ENCODE measurements around the gene RSBN1L.
"Not testable (repeated sequence)": the region's sequence is repeated elsewhere in the genome, so short reads cannot be mapped to it uniquely, and the experiment has no call there.

The RSBN1L gene

DNA sequence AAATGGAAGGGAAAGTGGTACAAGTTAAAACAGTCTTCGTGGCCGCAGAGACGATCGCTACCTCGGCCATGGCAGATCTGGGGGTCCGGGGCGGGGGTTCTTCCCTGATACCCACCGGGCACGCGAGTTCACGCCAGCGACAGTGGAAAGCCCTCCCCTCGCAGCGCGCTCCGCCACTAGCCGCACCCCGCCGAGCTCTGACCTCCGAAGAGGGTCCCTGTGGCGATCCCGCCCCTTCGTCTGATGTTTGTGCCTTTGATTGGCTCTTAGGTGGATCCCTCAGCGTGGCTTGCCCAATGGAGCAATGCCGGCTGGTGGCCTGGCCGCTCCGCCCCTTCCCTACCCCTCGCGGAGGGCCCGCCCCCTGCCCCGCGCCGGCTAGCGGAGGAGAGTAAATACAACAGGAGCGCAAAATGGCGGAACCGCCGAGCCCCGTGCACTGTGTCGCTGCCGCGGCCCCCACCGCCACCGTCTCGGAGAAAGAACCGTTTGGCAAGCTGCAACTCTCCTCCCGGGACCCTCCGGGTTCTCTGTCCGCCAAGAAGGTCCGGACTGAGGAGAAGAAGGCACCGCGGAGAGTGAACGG, at the start of gene RSBN1L:
RSBN1L (plus strand) TSS at position 403 of the 586 bp plus-strand sequence; CDS start at position 414, 11 bp downstream.
- DNase-seq (ENCODE audit: low read depth in 2 of 2) = peak; percentile 96 to 98

GRCh38 chr7:77648742-77649338, 47.4 kb upstream of the RSBN1L start:
- DNase-seq (ENCODE audit: low read depth in 2 of 2) = no peak

DNA sequence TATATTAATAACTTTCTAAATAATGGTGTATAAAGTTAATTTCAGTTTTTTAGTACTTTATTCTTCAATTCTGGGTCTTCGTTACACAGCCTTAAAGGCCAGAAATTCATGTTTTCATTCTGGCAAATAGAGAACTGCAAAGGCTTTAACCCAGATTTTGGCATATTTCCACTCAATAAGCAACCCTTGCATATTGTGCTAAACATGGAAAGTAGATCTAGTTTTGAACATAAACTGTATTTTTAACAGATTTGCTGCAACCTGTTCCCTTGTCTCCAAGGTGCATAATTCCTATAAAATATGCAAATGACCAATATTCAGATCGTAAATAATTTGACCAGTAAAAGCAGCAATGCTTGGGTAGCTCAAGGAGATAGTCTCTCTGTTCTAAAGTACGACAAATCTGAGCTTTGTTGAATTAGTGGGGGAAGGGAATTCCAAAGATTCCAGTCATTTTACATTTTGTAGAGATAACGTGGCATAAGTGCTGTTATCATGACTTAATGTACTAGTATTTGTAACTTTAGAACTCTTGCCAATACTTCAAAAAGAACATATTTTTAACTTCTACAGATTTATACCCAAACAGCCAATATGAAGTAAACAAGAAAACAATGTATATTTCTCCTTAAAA, 46.4 kb upstream of the RSBN1L start:
- no peak for DNase-seq (ENCODE audit: low read depth in 2 of 2)

DNA sequence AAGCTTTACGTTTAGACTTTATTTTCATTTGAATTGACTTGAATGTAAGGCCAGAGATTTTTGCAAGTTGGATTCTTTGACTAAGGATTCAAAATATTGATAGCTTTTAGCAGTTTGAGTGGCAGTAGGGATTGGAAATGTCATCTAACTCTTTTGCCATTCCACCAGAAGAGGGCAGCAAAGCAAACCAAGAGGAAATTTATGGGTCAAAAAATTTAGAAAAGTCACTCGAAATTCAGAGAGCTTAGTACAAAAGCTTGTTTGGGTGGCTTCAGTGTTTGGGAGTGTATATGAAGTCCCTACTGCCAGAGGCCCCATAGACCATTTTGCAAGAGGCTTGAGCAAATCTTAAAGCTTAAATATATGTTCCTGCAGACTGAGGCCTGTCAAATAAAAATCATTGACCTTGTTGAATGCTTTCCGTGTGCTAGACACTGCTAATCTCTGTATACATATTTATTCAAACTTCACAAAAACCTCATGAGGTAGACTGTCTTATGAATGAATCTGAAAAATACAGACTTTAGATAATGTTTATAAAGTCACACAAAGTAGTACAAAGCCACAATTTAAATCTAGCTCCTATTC, 44.6 kb upstream of the RSBN1L start:
- no peak for DNase-seq (ENCODE audit: low read depth in 2 of 2)

DNA sequence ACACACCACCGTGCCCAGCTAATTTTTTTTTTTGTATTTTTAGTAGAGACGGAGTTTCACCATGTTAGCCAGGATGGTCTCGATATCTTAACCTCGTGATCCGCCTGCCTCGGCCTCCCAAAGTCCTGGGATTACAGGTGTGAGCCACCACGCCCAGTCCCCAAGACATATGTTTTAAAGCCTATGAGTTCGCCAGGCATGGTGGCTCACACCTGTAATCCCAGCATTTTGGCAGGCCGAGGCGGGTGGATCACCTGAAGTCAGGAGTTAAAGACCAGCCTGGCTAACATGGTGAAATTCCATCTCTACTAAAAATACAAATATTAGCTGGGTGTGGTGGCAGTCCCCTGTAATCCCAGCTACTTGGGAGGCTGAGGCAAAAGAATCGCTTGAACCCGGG, 43.4 kb upstream of the RSBN1L start:
- DNase-seq (ENCODE audit: low read depth in 2 of 2) = not testable (repeated sequence)

DNA sequence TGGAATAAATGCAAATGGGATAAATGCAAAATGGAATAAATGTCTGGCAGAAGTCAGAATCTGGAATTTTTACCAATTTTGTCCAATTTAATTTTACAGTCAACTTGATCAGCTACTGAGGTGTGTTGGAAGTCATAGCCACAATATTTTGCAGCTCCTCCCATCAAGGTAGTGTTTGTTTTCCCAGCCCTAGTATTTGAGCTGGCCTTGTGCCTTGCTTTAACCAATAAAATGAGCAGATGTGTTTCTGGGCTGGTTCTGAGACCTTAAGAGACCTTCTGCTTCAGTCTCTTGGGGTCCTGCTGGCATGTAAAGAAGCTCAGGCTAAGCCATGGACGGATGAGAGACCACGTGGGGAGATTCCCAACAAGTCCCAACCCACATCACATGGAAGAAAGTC, 42.7 kb upstream of the RSBN1L start:
- DNase-seq (ENCODE audit: low read depth in 2 of 2) = no peak

GRCh38 chr7:77655356-77655755, 40.9 kb upstream of the RSBN1L start:
- no peak for DNase-seq (ENCODE audit: low read depth in 2 of 2)

- DNase-seq (ENCODE audit: low read depth in 2 of 2) = no peak
Observed at GRCh38 chr7:77655836-77656455, 40.3 kb upstream of the RSBN1L start.

- DNase-seq (ENCODE audit: low read depth in 2 of 2) = no peak
Observed at GRCh38 chr7:77657427-77658224, 38.6 kb upstream of the RSBN1L start.

- no peak for DNase-seq (ENCODE audit: low read depth in 2 of 2)
Observed at GRCh38 chr7:77658928-77659327, 37.3 kb upstream of the RSBN1L start.

DNA sequence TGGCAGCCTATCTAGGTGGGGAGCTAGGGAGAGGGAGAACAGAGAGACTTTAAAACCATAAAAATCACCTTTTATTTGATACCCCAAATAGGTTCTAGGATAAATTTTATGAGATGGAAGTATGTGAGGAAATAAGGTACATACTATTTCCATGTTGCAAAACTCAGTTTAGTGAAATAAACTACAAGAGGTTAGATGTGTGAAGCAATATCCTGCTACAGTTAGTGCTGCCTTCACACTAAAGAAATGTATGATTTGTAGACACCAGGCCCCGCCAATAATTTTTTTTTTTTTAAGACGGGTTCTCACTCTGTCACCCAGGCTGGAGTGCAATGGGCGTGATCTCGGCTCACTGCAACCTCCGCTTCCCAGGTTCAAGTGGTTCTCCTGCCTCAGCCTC, 34.4 kb upstream of the RSBN1L start:
- DNase-seq (ENCODE audit: low read depth in 2 of 2) = no peak

DNA sequence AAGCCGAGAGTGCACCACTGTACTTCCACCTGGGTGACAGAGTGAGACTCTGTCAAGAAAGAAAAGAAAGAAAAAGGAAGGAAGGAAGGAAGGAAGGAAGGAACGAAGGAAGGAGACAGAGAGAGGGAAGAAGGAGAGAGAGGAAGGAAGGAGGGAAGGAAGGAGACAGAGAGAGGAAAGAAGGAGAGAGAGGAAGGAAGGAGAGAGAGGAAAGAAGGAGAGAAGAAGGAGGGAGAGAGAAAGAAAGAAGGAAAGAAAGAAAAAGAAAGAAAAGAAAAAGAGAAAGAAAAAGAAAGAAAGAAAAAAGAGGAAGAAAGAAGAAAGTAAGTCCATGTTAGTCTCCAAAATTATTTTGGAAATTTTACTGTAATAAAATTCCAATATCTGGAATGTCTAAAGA, 33.4 kb upstream of the RSBN1L start:
- no peak for DNase-seq (ENCODE audit: low read depth in 2 of 2)

- DNase-seq (ENCODE audit: low read depth in 2 of 2) = no peak
Observed at GRCh38 chr7:77664715-77665114, 31.5 kb upstream of the RSBN1L start.

- no peak for DNase-seq (ENCODE audit: low read depth in 2 of 2)
Observed at GRCh38 chr7:77665161-77665560, 31.1 kb upstream of the RSBN1L start.

GRCh38 chr7:77667459-77668086, 28.7 kb upstream of the RSBN1L start:
- DNase-seq (ENCODE audit: low read depth in 2 of 2) = no peak

DNA sequence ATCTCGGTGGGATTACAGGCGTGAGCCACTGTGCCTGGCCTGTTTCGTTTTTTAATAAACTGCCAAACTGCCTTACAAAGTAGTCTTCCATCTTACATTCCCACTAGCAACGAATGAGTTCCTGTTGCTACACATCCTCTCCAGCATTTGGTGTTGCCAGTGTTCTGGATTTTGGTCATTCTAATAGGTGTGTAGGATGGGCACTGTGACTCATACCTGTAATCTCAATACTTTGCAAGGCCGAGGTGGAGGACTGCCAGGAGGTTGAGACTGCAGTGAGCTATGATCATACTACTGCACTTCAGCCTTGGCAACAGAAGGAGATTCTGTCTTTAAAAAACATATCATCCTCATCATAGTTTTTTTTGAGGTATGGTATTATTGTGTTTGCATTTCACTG, 21.4 kb upstream of the RSBN1L start:
- no peak for DNase-seq (ENCODE audit: low read depth in 2 of 2)

GRCh38 chr7:77679608-77680007, 16.7 kb upstream of the RSBN1L start:
- DNase-seq (ENCODE audit: low read depth in 2 of 2) = no peak

DNA sequence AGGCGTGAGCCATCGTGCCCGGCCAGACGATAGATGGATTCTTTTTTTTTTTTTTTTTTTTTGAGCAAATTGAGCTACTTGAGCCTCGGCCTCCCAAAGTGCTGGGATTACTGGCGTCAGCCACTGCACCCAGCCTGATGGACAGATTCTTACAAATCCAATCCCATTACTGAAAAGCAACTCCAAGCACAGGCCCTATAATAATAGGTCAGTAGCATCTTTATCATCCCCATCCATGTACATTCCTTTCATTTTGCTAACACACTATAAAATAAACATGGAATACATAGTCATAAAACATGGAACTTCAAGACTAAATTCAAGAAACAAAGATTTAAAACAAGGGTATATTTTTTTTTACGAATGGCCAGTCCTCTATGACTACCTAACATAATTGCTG, 16.0 kb upstream of the RSBN1L start:
- no peak for DNase-seq (ENCODE audit: low read depth in 2 of 2)

GRCh38 chr7:77684030-77684429, 12.2 kb upstream of the RSBN1L start:
- DNase-seq (ENCODE audit: low read depth in 2 of 2) = no peak

DNA sequence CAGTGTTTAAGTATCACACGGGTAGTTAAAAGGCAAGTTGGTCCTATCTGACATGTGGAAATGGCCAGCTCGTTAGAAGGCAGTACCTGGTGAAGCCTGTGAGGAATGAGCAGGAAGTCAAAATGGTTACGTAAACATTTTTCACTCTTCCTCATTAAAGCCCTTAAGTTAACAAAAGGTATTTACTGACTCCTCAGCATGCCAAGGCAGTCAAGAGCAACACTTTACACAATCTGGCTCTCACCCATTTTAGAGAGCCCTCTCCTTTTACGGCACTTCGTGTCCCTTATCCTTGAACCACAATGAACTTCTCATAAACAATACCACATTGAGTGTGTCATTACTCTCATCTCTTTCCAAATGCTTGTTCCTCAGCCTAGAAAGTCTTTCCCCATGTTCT, 11.0 kb upstream of the RSBN1L start:
- no peak for DNase-seq (ENCODE audit: low read depth in 2 of 2)

DNA sequence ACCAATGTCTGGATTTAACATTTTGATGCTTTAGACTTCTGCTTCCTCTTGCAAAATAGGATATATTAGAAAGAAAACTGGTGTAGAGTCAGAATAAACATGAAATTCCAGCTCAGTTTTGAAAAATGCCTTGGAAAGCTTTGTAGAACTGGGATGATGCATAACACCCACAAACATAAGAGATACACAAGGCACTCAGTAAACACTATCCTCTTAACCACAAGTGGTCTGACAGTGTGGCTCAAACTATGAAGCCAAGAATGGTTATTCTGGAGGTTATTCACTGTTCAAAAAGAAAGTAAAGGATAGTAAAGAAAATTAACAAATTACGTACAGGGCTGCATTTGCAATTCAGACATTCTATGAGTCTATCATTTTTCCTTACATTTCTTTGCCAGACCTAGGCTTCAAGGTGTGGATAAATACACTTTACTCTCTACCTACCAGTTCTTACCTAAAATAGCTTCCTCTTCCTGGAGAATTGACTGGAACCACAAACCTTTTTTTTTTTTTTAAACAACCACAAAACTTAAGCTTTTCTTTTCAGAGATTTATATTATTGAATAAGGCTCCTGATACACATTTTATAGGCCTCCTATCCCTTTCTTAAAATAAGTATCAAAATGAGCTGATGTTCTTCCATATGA, 9.0 kb upstream of the RSBN1L start:
- DNase-seq (ENCODE audit: low read depth in 2 of 2) = no peak

All from stimulated activated CD8-positive, alpha-beta memory T cell treated with anti-CD3 and anti-CD28 coated beads, Interleukin-7, amount 100 ng/mL, for 4 hours (primary cell).